ENCODE measurements around the gene BLMH. TPM values are rescaled to one million over a fixed set of nuclear protein-coding genes. Genes with fewer than 3 reads are reported as not detected.

Gene BLMH
- total RNA-seq, 2 experiments from 2014 or later, result 85.1 to 86.8 TPM

DNA sequence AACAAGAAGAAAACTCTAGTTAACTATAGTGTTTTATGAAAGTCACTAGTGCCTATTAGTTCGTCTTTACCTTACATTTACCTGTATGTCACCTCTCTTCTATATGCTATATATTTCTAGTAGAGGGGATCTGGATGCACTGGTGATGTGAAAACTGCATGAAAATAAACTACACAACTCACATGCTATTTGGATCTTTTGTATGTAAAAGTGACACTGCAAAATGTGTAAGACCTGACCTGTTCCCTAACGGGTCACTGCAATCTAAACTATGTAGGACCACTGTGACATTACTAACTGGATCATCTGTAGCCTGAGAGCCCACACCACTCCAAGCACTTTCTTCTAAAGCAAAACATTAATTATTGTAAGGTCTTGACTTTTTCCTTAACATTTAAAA is 1.7 kb downstream of the BLMH start:
- H3K9me3 Mint-ChIP-seq, result no peaks in the 10 kb centered on the region
- no peak overlapping the region for H3K27ac Mint-ChIP-seq
- peaks cover 28% of the 10 kb centered on the region for H3K36me3 Mint-ChIP-seq
- H3K4me3 Mint-ChIP-seq, result peak overlapping the region; percentile 94
- peaks cover 17% of the 10 kb centered on the region for H3K4me1 Mint-ChIP-seq
- H3K27me3 Mint-ChIP-seq, result no peaks in the 10 kb centered on the region
- no peak for DNase-seq

DNA sequence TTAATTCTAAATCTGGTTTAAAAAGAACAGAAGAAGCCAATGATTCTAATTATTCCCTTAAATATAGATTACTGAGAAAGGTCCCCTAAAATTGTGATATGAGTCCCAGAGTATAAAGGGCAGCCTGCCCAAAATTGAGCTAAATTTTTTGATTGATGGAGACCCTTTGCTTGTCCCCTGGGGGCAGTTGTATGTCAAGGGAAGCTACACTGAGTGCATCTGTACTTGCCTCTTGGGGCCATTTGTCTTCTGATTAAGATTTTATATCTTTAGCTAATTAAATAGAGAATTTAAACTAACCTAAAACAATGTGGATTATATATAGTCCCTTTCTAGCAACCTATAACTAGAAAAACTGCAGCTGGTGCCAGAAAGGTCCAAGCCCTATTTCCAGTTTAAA is 12.6 kb downstream of the BLMH start:
- H3K9me3 Mint-ChIP-seq, result no peaks in the 10 kb centered on the region
- peaks cover 1% of the 10 kb centered on the region for H3K4me1 Mint-ChIP-seq
- H3K27ac Mint-ChIP-seq, result no peak overlapping the region
- no peak for DNase-seq
- H3K36me3 Mint-ChIP-seq, result peaks cover 20% of the 10 kb centered on the region
- H3K4me3 Mint-ChIP-seq, result no peak overlapping the region
- H3K27me3 Mint-ChIP-seq, result no peaks in the 10 kb centered on the region

DNA sequence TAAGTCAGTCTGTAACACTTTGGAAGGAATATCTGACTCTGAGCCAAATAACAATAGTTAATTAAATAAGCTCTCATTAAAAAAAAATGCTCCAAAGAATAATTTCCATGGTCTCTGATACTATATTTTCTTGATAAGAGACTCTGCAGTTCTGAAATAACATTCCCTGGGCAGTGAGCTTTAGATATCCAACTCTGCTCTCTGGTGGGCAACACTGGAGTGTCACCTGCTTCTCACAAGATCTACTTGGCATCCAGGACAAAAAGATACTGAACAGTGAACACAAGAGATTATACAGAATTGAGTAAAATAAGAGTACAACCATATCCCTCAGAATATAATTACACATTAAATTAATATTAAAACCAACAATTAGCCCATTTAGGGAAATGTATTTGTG is 13.7 kb downstream of the BLMH start:
- Mint-ChIP-seq H3K27ac (no peak overlapping the region), H3K36me3 (peaks cover 31% of the 10 kb centered on the region), H3K27me3 (no peaks in the 10 kb centered on the region), H3K4me3 (no peak overlapping the region), H3K9me3 (no peaks in the 10 kb centered on the region), H3K4me1 (peaks cover 1% of the 10 kb centered on the region)
- no peak for DNase-seq

DNA sequence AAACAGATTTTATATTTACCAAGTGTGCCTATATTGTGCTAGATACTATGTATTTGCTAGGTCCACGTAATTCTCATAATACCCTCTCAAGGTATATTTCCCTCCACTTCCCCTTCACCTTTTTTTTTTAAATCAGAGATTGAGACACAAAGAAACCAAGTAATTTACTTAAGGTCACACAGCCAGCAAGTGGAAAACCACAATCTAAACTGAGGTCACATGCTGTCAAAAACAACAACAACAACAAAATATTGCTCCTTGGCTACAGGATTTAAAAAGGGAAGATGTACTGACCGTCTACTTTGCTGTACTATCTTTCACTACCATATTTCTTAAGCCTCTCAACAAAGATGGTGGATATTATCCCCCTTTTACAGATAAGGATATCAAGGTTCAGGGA is 15.8 kb downstream of the BLMH start:
- Mint-ChIP-seq H3K9me3 (no peaks in the 10 kb centered on the region), H3K4me1 (peaks cover 1% of the 10 kb centered on the region), H3K27ac (no peak overlapping the region), H3K36me3 (peaks cover 40% of the 10 kb centered on the region), H3K4me3 (no peak overlapping the region), H3K27me3 (no peaks in the 10 kb centered on the region)
- no peak for DNase-seq

DNA sequence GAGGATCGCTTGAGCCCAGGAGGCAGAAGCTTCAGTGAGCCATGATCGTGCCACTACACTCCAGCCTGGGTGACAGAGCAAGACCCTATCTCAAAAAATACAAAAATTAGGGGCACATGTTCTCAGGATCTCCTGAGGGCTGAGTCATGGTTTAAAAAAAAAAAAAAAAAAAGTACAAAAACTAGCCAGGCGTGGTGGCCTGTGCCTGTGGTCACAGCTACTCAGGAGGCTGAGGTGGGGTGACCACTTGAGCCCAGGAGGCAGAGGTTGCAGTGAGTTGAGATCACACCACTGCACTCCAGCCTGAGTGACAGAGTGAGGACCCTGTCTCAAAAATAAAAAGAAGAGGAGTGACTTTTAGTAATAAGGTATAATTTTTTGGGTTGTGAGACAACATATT is 16.9 kb downstream of the BLMH start:
- no peak for DNase-seq
- Mint-ChIP-seq H3K4me3 (no peak overlapping the region), H3K9me3 (no peaks in the 10 kb centered on the region), H3K27me3 (no peaks in the 10 kb centered on the region), H3K4me1 (peaks cover 1% of the 10 kb centered on the region), H3K36me3 (peaks cover 40% of the 10 kb centered on the region), H3K27ac (peak overlapping the region; percentile 29)

DNA sequence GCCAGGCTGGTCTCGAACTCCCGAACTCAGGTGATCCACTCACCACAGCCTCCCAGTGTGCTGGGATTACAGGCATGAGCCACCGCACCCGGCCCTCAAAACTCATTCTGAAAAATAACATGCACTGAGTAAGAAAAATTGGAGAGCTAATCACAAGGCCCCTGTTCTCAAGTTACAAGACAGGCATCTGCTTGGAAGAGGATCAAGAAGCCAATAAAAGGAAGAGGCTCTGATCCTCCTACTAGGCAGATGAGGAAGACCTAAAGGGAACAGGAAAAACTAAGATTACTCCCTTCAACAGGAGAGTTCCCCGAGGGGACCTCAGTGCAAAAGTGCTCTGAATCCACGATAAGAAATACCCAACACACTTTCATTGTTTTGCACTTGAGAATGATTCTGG is 18.4 kb downstream of the BLMH start:
- H3K36me3 Mint-ChIP-seq, result peaks cover 40% of the 10 kb centered on the region
- peaks cover 1% of the 10 kb centered on the region for H3K4me1 Mint-ChIP-seq
- no peak for DNase-seq
- no peaks in the 10 kb centered on the region for H3K27me3 Mint-ChIP-seq
- no peak overlapping the region for H3K4me3 Mint-ChIP-seq
- no peaks in the 10 kb centered on the region for H3K9me3 Mint-ChIP-seq
- no peak overlapping the region for H3K27ac Mint-ChIP-seq

DNA sequence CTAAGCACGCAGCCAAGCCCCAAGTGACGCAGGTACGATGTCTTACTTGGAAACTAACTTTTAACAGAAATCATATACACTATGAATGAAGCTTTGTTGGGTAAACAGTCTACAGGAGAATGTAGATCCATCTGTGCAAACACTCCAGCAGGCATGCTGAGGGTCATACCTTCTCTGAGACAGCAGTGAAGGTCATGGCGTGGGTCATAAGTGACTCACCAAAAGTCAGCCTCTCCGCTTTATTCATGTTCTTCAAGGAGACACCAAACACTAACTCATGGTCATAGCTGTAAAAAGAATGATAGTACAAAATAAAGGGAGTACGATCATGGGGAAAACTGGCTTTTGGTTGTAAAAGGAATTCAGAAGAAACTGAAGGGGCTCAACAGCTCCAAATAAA is 20.6 kb downstream of the BLMH start:
- H3K27ac Mint-ChIP-seq, result no peak overlapping the region
- H3K27me3 Mint-ChIP-seq, result no peaks in the 10 kb centered on the region
- no peaks in the 10 kb centered on the region for H3K9me3 Mint-ChIP-seq
- peaks cover 1% of the 10 kb centered on the region for H3K4me1 Mint-ChIP-seq
- peaks cover 41% of the 10 kb centered on the region for H3K36me3 Mint-ChIP-seq
- no peak for DNase-seq
- H3K4me3 Mint-ChIP-seq, result no peak overlapping the region

DNA sequence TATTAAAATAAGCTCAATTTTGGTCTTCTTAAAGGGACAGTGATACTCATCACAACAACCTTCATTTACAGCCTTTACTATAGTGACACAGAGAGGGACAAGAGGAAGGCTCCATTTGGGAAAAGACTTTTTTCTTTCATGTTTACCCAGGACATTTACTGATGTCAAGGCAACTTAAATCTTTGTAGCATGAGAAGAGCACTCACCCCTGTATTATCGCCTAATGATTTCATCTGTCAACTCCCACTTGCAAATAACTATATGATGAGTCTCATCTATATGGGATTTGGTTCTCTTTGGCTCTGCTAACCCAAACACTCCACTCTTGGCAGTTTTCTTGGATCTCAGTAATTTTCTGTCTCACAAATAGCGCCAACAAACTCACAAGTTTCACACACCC is 24.1 kb downstream of the BLMH start:
- Mint-ChIP-seq H3K27ac (no peak overlapping the region), H3K4me1 (peaks cover 1% of the 10 kb centered on the region), H3K27me3 (no peaks in the 10 kb centered on the region), H3K4me3 (no peak overlapping the region), H3K36me3 (peaks cover 32% of the 10 kb centered on the region), H3K9me3 (no peaks in the 10 kb centered on the region)
- no peak for DNase-seq

DNA sequence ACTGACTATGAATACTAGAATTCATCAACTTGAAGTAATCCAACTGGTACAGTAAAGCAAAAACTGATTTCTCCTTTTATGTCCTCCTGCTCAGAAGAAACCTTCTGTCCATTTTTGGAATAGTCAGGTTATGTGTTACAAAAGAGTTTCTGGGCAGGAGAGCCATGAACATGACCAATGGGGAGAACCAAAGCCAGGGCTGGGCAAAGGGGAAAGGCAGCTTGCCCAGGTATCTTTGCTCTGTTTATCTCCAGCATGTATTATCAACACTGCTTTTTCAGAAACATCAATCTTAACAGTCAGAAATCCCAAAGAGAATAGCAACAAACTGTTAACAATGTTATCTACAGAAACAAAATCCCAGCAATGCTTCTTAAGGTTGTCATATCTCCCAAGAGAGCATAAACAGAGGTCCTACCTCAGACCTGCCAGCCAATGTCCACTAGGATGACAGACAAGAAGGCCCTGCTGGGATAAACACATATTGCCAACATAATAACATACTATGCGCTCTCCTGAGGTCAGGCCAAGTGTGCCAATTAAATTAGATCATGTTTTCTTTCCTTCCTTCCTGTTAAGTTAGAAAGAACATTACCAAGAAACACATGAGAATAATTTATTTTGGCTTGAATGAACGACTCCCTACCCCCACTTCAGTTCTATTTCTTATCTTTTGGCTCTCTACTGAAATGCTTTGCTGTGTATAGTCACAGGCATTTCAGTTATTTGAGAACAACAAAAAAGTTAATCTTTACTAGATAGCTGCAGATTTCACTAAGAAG is 28.0 kb downstream of the BLMH start:
- Mint-ChIP-seq H3K36me3 (peaks cover 23% of the 10 kb centered on the region), H3K27me3 (no peaks in the 10 kb centered on the region), H3K4me3 (no peak overlapping the region), H3K27ac (no peak overlapping the region), H3K9me3 (no peaks in the 10 kb centered on the region), H3K4me1 (peaks cover 2% of the 10 kb centered on the region)
- no peak for DNase-seq

DNA sequence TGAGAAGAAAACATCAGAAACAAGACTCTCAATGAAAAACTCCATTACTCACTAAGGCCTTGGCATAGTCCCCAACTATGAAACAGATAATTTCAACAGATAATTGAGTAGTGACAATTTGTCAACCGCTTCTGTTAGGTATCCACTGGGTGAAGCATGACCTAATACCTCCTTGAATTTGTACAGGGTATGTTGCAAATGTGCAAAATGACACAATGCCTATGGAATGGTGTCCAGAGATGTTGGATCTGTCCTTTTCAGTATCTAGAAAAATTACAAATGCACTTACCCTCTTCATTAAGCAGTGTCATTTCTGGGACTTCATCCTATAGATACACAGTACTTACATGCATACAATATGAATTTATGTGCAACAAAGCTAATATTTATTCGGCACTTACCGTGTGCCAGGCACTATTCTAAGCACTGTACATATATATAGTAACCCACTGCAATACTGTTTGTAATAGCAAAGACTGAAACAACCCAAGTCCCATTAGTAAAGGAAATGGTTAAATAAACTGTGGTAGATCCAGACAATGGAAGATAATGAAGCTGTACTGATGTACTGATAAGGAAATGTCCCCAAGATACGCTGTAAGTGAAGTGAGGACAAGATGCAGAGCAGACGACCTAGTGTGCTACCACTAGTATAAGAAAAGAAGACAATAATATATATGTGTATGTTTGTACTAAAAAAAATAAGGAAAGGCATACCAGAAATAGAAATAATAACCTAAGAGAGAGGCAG is 34.8 kb downstream of the BLMH start:
- Mint-ChIP-seq H3K27me3 (no peaks in the 10 kb centered on the region), H3K36me3 (peaks cover 20% of the 10 kb centered on the region)

DNA sequence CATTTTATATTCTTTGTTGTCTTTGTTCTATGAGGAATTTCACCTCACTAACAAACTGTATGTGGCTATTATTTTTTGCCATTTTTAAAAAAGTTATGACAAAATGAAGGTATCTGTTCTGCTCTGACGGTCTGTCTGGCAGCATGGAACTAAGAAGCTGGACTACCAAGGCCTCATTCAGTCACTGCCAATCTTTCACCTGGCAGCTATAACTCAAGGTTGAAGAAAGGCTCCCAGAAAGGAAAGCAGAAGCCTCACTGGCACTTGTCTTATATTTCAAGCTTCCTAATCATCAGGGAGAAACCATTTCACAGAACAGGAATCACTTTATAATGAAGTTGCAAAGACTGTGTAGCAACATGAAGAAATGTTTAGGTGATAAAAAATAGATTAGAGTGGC is 37.6 kb downstream of the BLMH start:
- no peak for DNase-seq
- no peak overlapping the region for H3K4me3 Mint-ChIP-seq
- peaks cover 17% of the 10 kb centered on the region for H3K36me3 Mint-ChIP-seq
- H3K27me3 Mint-ChIP-seq, result no peaks in the 10 kb centered on the region
- H3K9me3 Mint-ChIP-seq, result no peaks in the 10 kb centered on the region
- peaks cover 2% of the 10 kb centered on the region for H3K4me1 Mint-ChIP-seq
- no peak overlapping the region for H3K27ac Mint-ChIP-seq

More for the DNA sequence above, 34.8 kb downstream of the BLMH start:
- Mint-ChIP-seq H3K27ac (no peak overlapping the region), H3K9me3 (no peaks in the 10 kb centered on the region), H3K4me1 (peaks cover 2% of the 10 kb centered on the region), H3K4me3 (no peak overlapping the region)
- DNase-seq, result no peak

DNA sequence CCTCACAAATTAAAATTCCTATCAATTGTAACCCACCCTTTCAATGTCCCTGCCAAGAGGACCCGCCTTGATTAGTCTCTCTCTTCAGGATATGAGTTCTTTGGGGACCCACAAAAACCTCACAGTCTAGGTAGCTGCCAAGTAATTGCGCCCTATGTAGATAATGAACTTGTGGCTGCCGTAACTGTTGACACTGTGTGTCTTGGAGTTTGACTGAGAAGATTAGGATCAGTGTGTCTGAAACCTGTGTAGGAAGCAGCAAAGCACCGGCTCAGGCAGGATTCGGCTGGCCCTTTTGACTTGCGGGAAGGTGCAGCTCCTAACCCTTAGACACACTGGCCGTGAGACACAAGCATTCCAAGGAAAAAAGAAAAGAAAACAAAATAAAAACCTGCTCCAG is 38.4 kb downstream of the BLMH start:
- H3K9me3 Mint-ChIP-seq, result no peaks in the 10 kb centered on the region
- H3K27ac Mint-ChIP-seq, result no peak overlapping the region
- H3K27me3 Mint-ChIP-seq, result no peaks in the 10 kb centered on the region
- no peak for DNase-seq
- peaks cover 24% of the 10 kb centered on the region for H3K36me3 Mint-ChIP-seq
- H3K4me1 Mint-ChIP-seq, result no peaks in the 10 kb centered on the region
- no peak overlapping the region for H3K4me3 Mint-ChIP-seq

DNA sequence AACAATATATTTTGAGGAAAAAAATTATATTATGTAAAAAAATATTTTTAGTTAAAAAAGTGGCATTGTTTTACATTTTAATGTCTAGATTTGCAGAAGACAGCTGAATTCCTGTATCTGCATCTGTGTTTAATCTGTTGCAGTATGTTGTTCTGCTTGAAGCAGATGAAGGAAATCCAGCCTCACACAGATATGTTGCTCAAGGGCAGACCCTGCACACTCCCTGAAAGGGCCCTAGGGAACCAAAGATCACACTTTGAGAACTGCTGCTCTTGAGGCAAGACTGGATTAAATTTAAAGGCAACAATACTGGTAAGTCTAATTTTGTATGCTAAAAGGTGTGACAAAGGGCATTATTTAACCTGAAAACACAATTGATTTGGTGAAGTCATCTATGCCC is 39.8 kb downstream of the BLMH start:
- Mint-ChIP-seq H3K36me3 (peaks cover 33% of the 10 kb centered on the region), H3K4me3 (no peak overlapping the region), H3K27me3 (no peaks in the 10 kb centered on the region), H3K27ac (no peak overlapping the region), H3K4me1 (no peaks in the 10 kb centered on the region), H3K9me3 (no peaks in the 10 kb centered on the region)
- DNase-seq, result no peak

DNA sequence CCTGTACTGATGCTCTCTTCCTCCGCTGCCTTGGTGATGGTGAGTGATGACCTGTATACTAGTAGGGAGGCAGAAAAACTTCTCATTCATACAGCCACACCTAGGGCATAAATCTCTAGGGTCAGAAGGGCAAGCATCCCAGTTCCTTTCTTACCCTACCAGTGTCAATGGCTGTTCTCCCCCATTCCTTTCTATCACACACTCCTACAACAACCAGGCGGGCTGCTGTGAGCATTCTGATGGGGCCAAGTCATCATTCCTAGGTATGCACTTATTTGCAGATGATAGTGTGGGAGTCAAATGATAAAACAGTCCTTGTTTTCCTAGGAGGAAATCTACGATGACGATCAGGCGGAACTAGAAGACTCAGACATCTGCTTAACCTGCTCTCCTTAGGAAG is 42.3 kb downstream of the BLMH start:
- Mint-ChIP-seq H3K4me3 (no peak overlapping the region), H3K9me3 (no peaks in the 10 kb centered on the region), H3K4me1 (no peaks in the 10 kb centered on the region), H3K36me3 (peaks cover 36% of the 10 kb centered on the region), H3K27me3 (no peaks in the 10 kb centered on the region), H3K27ac (no peak overlapping the region)
- no peak for DNase-seq

DNA sequence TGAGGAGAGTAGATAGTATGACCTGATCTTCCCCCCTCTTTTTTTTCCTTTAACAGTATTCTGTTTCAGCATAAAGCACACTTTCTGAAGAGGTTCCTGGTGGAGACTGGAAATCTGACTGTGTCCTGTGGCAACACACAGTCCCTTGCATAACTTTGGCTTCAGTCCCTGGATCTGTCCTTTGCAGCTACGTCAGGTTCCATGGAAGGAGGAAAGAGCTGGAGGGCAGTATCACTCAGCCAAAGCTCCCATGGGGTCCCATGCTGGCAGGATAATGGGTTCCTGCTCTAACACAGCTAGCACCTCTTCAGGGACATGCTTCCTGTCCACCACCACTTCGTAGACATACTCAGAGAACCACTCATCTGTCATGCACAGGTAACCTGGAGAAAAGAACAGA is 43.0 kb downstream of the BLMH start:
- Mint-ChIP-seq H3K9me3 (no peaks in the 10 kb centered on the region), H3K27ac (no peak overlapping the region), H3K4me1 (no peaks in the 10 kb centered on the region), H3K36me3 (peaks cover 36% of the 10 kb centered on the region), H3K4me3 (no peak overlapping the region), H3K27me3 (no peaks in the 10 kb centered on the region)
- DNase-seq, result no peak

DNA sequence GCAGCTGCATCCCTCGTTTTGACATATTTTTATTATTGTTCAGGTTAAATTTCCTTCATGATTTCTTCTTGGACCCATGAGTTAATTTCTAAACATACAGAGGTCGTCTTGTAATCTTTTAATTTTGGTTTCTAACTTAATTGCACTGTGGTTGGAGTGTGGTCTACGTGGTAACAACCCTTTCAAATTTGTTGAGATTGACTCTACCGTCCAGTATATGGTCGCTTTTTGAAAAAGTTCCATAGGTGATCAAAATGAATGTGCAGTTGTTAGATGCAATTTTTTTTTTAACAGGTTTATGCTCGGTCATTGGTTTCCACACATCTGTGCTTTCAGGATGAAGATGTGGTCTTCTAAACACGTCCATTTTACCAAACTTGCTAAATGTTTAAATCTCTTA is 45.3 kb downstream of the BLMH start:
- no peak for DNase-seq
- Mint-ChIP-seq H3K4me3 (no peak overlapping the region), H3K36me3 (peaks cover 34% of the 10 kb centered on the region), H3K27me3 (no peaks in the 10 kb centered on the region), H3K27ac (no peak overlapping the region), H3K4me1 (no peaks in the 10 kb centered on the region), H3K9me3 (no peaks in the 10 kb centered on the region)
